Measurements from ENCODE around the gene LTB4R2.
"Not testable (repeated sequence)": the region's sequence is repeated elsewhere in the genome, so short reads cannot be mapped to it uniquely, and the experiment has no call there.

Gene LTB4R2

GRCh38 chr14:24351517-24351916 is 41.6 kb downstream of the LTB4R2 start:
- H2AK5ac ChIP-seq (ENCODE audit: low read length): no peak overlapping the region
- H3K56ac ChIP-seq (ENCODE audit: low read length): no peak overlapping the region
- no peak overlapping the region for H2BK5ac ChIP-seq (ENCODE audit: low read length)
- DNase-seq: no peak
- no peak overlapping the region for H4K8ac ChIP-seq (ENCODE audit: low read depth, low read length)
- no peak overlapping the region for H3K27ac ChIP-seq (ENCODE audit: low read depth, low read length)
- no peak overlapping the region for H4K5ac ChIP-seq (ENCODE audit: low read length)
- no peak overlapping the region for H3K18ac ChIP-seq (ENCODE audit: low read length)
- no peak overlapping the region for H2BK15ac ChIP-seq (replicated peaks; ENCODE audit: low read depth)
- no peaks in the 10 kb centered on the region for H3K27me3 ChIP-seq (ENCODE audit: insufficient read depth, low read length, poor library complexity)
- no peak overlapping the region for H3K9ac ChIP-seq (ENCODE audit: low read length)
- H3K4me2 ChIP-seq (ENCODE audit: low read length): no peak overlapping the region
- H3K4ac ChIP-seq (ENCODE audit: low read depth, low read length): no peak overlapping the region
- H3K4me1 ChIP-seq (ENCODE audit: control insufficient read depth, low read depth, low read length): no peaks in the 10 kb centered on the region
- no peaks in the 10 kb centered on the region for H3K79me1 ChIP-seq (ENCODE audit: low read length)
- no peaks in the 10 kb centered on the region for H3K36me3 ChIP-seq (ENCODE audit: control insufficient read depth, insufficient read depth, low read length)
- no peak overlapping the region for H2BK120ac ChIP-seq (ENCODE audit: low read depth, low read length)
- no peak overlapping the region for H3K4me3 ChIP-seq (ENCODE audit: low read length)
- no peaks in the 10 kb centered on the region for H3K79me2 ChIP-seq (ENCODE audit: control insufficient read depth, insufficient read depth, low read length)
- no CpG with 5 or more reads among the region's 4 CpGs for WGBS (ENCODE audit: extremely low coverage, insufficient coverage, low lambda C conversion rate)
- no peak overlapping the region for H3K23ac ChIP-seq (ENCODE audit: low read length)

GRCh38 chr14:24353559-24354481 is 43.9 kb downstream of the LTB4R2 start:
- H3K79me2 ChIP-seq (ENCODE audit: control insufficient read depth, insufficient read depth, low read length): no peaks in the 10 kb centered on the region
- H4K8ac ChIP-seq (ENCODE audit: low read depth, low read length): no peak overlapping the region
- WGBS (ENCODE audit: extremely low coverage, insufficient coverage, low lambda C conversion rate): no CpG with 5 or more reads among the region's 5 CpGs
- no peak overlapping the region for H3K23ac ChIP-seq (ENCODE audit: low read length)
- no peak for DNase-seq
- H2BK5ac ChIP-seq (ENCODE audit: low read length): no peak overlapping the region
- H3K56ac ChIP-seq (ENCODE audit: low read length): no peak overlapping the region
- H2BK120ac ChIP-seq (ENCODE audit: low read depth, low read length): no peak overlapping the region
- H4K5ac ChIP-seq (ENCODE audit: low read length): no peak overlapping the region
- H3K4ac ChIP-seq (ENCODE audit: low read depth, low read length): no peak overlapping the region
- no peak overlapping the region for H3K4me2 ChIP-seq (ENCODE audit: low read length)
- no peak overlapping the region for H3K9ac ChIP-seq (ENCODE audit: low read length)
- no peak overlapping the region for H2BK15ac ChIP-seq (replicated peaks; ENCODE audit: low read depth)
- no peak overlapping the region for H3K4me3 ChIP-seq (ENCODE audit: low read length)
- no peak overlapping the region for H2AK5ac ChIP-seq (ENCODE audit: low read length)
- H3K27ac ChIP-seq (ENCODE audit: low read depth, low read length): no peak overlapping the region
- H3K18ac ChIP-seq (ENCODE audit: low read length): no peak overlapping the region
- H3K27me3 ChIP-seq (ENCODE audit: insufficient read depth, low read length, poor library complexity): no peaks in the 10 kb centered on the region
- H3K36me3 ChIP-seq (ENCODE audit: control insufficient read depth, insufficient read depth, low read length): no peaks in the 10 kb centered on the region
- H3K4me1 ChIP-seq (ENCODE audit: control insufficient read depth, low read depth, low read length): no peaks in the 10 kb centered on the region
- no peaks in the 10 kb centered on the region for H3K79me1 ChIP-seq (ENCODE audit: low read length)

- DNase-seq; H3K27me3 ChIP-seq (ENCODE audit: insufficient read depth, low read length, poor library complexity): not testable (repeated sequence)
Measured at GRCh38 chr14:24354482-24354825, 44.5 kb downstream of the LTB4R2 start.

GRCh38 chr14:24355009-24355408 is 45.1 kb downstream of the LTB4R2 start:
- H3K4ac ChIP-seq (ENCODE audit: low read depth, low read length): no peak overlapping the region
- no peak overlapping the region for H3K4me2 ChIP-seq (ENCODE audit: low read length)
- H3K36me3 ChIP-seq (ENCODE audit: control insufficient read depth, insufficient read depth, low read length): no peaks in the 10 kb centered on the region
- H4K8ac ChIP-seq (ENCODE audit: low read depth, low read length): no peak overlapping the region
- WGBS (ENCODE audit: extremely low coverage, insufficient coverage, low lambda C conversion rate): no CpG with 5 or more reads among the region's 7 CpGs
- no peak overlapping the region for H3K56ac ChIP-seq (ENCODE audit: low read length)
- DNase-seq: no peak
- H3K23ac ChIP-seq (ENCODE audit: low read length): no peak overlapping the region
- H2AK5ac ChIP-seq (ENCODE audit: low read length): no peak overlapping the region
- no peaks in the 10 kb centered on the region for H3K79me1 ChIP-seq (ENCODE audit: low read length)
- H3K4me3 ChIP-seq (ENCODE audit: low read length): no peak overlapping the region
- no peaks in the 10 kb centered on the region for H3K79me2 ChIP-seq (ENCODE audit: control insufficient read depth, insufficient read depth, low read length)
- no peak overlapping the region for H2BK120ac ChIP-seq (ENCODE audit: low read depth, low read length)
- no peaks in the 10 kb centered on the region for H3K4me1 ChIP-seq (ENCODE audit: control insufficient read depth, low read depth, low read length)
- no peak overlapping the region for H3K18ac ChIP-seq (ENCODE audit: low read length)
- no peak overlapping the region for H3K27ac ChIP-seq (ENCODE audit: low read depth, low read length)
- no peak overlapping the region for H4K5ac ChIP-seq (ENCODE audit: low read length)
- H2BK15ac ChIP-seq (replicated peaks; ENCODE audit: low read depth): no peak overlapping the region
- H2BK5ac ChIP-seq (ENCODE audit: low read length): no peak overlapping the region
- H3K27me3 ChIP-seq (ENCODE audit: insufficient read depth, low read length, poor library complexity): no peaks in the 10 kb centered on the region
- no peak overlapping the region for H3K9ac ChIP-seq (ENCODE audit: low read length)

More at GRCh38 chr14:24354482-24354825, 44.5 kb downstream of the LTB4R2 start:
- H3K23ac ChIP-seq (ENCODE audit: low read length); H2BK5ac ChIP-seq (ENCODE audit: low read length); H3K4me2 ChIP-seq (ENCODE audit: low read length); H2BK120ac ChIP-seq (ENCODE audit: low read depth, low read length); H3K4ac ChIP-seq (ENCODE audit: low read depth, low read length); H3K79me1 ChIP-seq (ENCODE audit: low read length); H3K36me3 ChIP-seq (ENCODE audit: control insufficient read depth, insufficient read depth, low read length); H3K4me1 ChIP-seq (ENCODE audit: control insufficient read depth, low read depth, low read length); H3K56ac ChIP-seq (ENCODE audit: low read length); H2BK15ac ChIP-seq (replicated peaks; ENCODE audit: low read depth); H4K8ac ChIP-seq (ENCODE audit: low read depth, low read length); H3K18ac ChIP-seq (ENCODE audit: low read length); H3K79me2 ChIP-seq (ENCODE audit: control insufficient read depth, insufficient read depth, low read length); H3K27ac ChIP-seq (ENCODE audit: low read depth, low read length); H4K5ac ChIP-seq (ENCODE audit: low read length); H3K4me3 ChIP-seq (ENCODE audit: low read length); H3K9ac ChIP-seq (ENCODE audit: low read length); H2AK5ac ChIP-seq (ENCODE audit: low read length): not testable (repeated sequence)
- no CpG with 5 or more reads among the region's 3 CpGs for WGBS (ENCODE audit: extremely low coverage, insufficient coverage, low lambda C conversion rate)

GRCh38 chr14:24356208-24356607 is 46.3 kb downstream of the LTB4R2 start:
- Histone ChIP-seq H3K4me3 (ENCODE audit: low read length) (no peak overlapping the region), H3K27me3 (ENCODE audit: insufficient read depth, low read length, poor library complexity) (no peaks in the 10 kb centered on the region), H2BK15ac (replicated peaks; ENCODE audit: low read depth) (no peak overlapping the region), H4K5ac (ENCODE audit: low read length) (no peak overlapping the region), H3K4me2 (ENCODE audit: low read length) (no peak overlapping the region), H3K79me1 (ENCODE audit: low read length) (no peaks in the 10 kb centered on the region), H3K4ac (ENCODE audit: low read depth, low read length) (no peak overlapping the region), H3K56ac (ENCODE audit: low read length) (no peak overlapping the region), H3K4me1 (ENCODE audit: control insufficient read depth, low read depth, low read length) (no peaks in the 10 kb centered on the region), H3K36me3 (ENCODE audit: control insufficient read depth, insufficient read depth, low read length) (no peaks in the 10 kb centered on the region), H2AK5ac (ENCODE audit: low read length) (no peak overlapping the region), H4K8ac (ENCODE audit: low read depth, low read length) (no peak overlapping the region), H2BK120ac (ENCODE audit: low read depth, low read length) (no peak overlapping the region), H3K27ac (ENCODE audit: low read depth, low read length) (no peak overlapping the region), H3K79me2 (ENCODE audit: control insufficient read depth, insufficient read depth, low read length) (no peaks in the 10 kb centered on the region), H3K18ac (ENCODE audit: low read length) (no peak overlapping the region), H3K9ac (ENCODE audit: low read length) (no peak overlapping the region), H2BK5ac (ENCODE audit: low read length) (no peak overlapping the region), H3K23ac (ENCODE audit: low read length) (no peak overlapping the region)
- DNase-seq: no peak
- whole genome bisulfite sequencing (ENCODE audit: extremely low coverage, insufficient coverage, low lambda C conversion rate): no CpG with 5 or more reads among the region's 4 CpGs

- no peak overlapping the region for H2AK5ac ChIP-seq (ENCODE audit: low read length)
- H3K79me2 ChIP-seq (ENCODE audit: control insufficient read depth, insufficient read depth, low read length): no peaks in the 10 kb centered on the region
- H3K18ac ChIP-seq (ENCODE audit: low read length): no peak overlapping the region
- H4K8ac ChIP-seq (ENCODE audit: low read depth, low read length): no peak overlapping the region
- H3K4me3 ChIP-seq (ENCODE audit: low read length): no peak overlapping the region
- no peak overlapping the region for H2BK5ac ChIP-seq (ENCODE audit: low read length)
- DNase-seq: no peak
- no peak overlapping the region for H3K4me2 ChIP-seq (ENCODE audit: low read length)
- no peaks in the 10 kb centered on the region for H3K4me1 ChIP-seq (ENCODE audit: control insufficient read depth, low read depth, low read length)
- no peaks in the 10 kb centered on the region for H3K27me3 ChIP-seq (ENCODE audit: insufficient read depth, low read length, poor library complexity)
- no peak overlapping the region for H3K56ac ChIP-seq (ENCODE audit: low read length)
- H2BK120ac ChIP-seq (ENCODE audit: low read depth, low read length): no peak overlapping the region
- H3K9ac ChIP-seq (ENCODE audit: low read length): no peak overlapping the region
- H3K27ac ChIP-seq (ENCODE audit: low read depth, low read length): no peak overlapping the region
- no CpG with 5 or more reads among the region's 3 CpGs for WGBS (ENCODE audit: extremely low coverage, insufficient coverage, low lambda C conversion rate)
- H3K79me1 ChIP-seq (ENCODE audit: low read length): no peaks in the 10 kb centered on the region
- no peak overlapping the region for H3K23ac ChIP-seq (ENCODE audit: low read length)
- H4K5ac ChIP-seq (ENCODE audit: low read length): no peak overlapping the region
- H2BK15ac ChIP-seq (replicated peaks; ENCODE audit: low read depth): no peak overlapping the region
- H3K4ac ChIP-seq (ENCODE audit: low read depth, low read length): no peak overlapping the region
- H3K36me3 ChIP-seq (ENCODE audit: control insufficient read depth, insufficient read depth, low read length): no peaks in the 10 kb centered on the region
Measured at GRCh38 chr14:24360281-24360680, 50.3 kb downstream of the LTB4R2 start.

Measured in mesendoderm (in vitro differentiated cells).